GM20000 (cell line): ENCODE data around the gene SLC15A5.
A peak's percentile ranks its signal among the peaks of the same experiment; 100 is the strongest.

Source experiments
- DNase-seq: peaks from one replicate; pipeline ENCODE4 v3.0.0; 2012; ENCODE audit warnings: low spot score
- TF ChIP-seq, protein P1 (sequence below): IDR thresholded peaks from 2 replicates; pipeline ENCODE4 v1.5.1; 2012; ENCODE audit warnings: mild to moderate bottlenecking, control low read depth; ENCODE audit errors: extremely low read depth, missing control alignments

SLC15A5 gene

GRCh38 chr12:16168078-16168477 is 109.4 kb downstream of the SLC15A5 start:
- TF ChIP-seq, protein P1, sequence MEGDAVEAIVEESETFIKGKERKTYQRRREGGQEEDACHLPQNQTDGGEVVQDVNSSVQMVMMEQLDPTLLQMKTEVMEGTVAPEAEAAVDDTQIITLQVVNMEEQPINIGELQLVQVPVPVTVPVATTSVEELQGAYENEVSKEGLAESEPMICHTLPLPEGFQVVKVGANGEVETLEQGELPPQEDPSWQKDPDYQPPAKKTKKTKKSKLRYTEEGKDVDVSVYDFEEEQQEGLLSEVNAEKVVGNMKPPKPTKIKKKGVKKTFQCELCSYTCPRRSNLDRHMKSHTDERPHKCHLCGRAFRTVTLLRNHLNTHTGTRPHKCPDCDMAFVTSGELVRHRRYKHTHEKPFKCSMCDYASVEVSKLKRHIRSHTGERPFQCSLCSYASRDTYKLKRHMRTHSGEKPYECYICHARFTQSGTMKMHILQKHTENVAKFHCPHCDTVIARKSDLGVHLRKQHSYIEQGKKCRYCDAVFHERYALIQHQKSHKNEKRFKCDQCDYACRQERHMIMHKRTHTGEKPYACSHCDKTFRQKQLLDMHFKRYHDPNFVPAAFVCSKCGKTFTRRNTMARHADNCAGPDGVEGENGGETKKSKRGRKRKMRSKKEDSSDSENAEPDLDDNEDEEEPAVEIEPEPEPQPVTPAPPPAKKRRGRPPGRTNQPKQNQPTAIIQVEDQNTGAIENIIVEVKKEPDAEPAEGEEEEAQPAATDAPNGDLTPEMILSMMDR, result no peak
- DNase-seq, result no peak

- TF ChIP-seq, protein P1, result no peak
- no peak for DNase-seq
Observed at GRCh38 chr12:16166563-16167470, 110.7 kb downstream of the SLC15A5 start.

- TF ChIP-seq, protein P1, result no peak
- DNase-seq, result peak; percentile 19
Observed at GRCh38 chr12:16165506-16165905, 112.0 kb downstream of the SLC15A5 start.

DNA sequence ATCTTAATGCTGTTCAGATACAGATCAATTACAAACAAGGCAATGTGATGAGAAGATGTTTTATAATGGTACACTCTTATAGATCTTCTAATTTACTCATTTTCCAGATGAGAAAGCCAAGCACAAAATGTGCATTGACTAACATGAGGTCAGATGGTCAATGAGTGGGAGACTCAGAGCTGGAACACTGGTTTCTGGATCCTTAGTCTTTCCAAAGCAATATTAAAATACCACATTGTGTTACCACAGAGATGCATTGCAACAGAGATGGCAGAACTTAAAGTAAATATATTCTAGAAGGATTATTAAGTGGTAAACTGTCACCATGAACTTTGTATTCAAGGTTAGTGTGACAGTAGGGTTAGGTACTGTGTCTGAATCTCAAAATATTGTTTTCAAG is 113.6 kb downstream of the SLC15A5 start:
- DNase-seq, result no peak
- TF ChIP-seq, protein P1, result no peak

GRCh38 chr12:16163146-16163545 is 114.3 kb downstream of the SLC15A5 start:
- TF ChIP-seq, protein P1, result no peak
- DNase-seq, result no peak

- TF ChIP-seq, protein P1, result no peak
- no peak for DNase-seq
Observed at GRCh38 chr12:16159571-16159970, 117.9 kb downstream of the SLC15A5 start.

- TF ChIP-seq, protein P1, result no peak
Observed at GRCh38 chr12:16158050-16158449, 119.4 kb downstream of the SLC15A5 start.

More at GRCh38 chr12:16158050-16158449, 119.4 kb downstream of the SLC15A5 start:
- DNase-seq, result no peak
